Kidney (tissue), 14 donors: ENCODE measurements around the gene DLGAP4. TPM values are rescaled to one million over a fixed set of nuclear protein-coding genes. Genes with fewer than 3 reads are reported as not detected.
A peak's percentile ranks its signal among the peaks of the same experiment; 100 is the strongest.

Source experiments
- DNase-seq, 5 donors: peaks; one replicate each; pipeline ENCODE4 v3.0.0-alpha.2; 2013 to 2020
- FAIRE-seq: peaks from 2 replicates; lab custom pipeline; 2012; peaks lifted over from hg19 to GRCh38; lab: Jason Lieb, UNC
- H3K27ac ChIP-seq, 2 donors: one replicate each; pipeline ENCODE4 v1.7.0; 2013; ENCODE audit warnings: low read depth in 2 of 2, low read length in 2 of 2, inconsistent platforms in 1 of 2
- H3K27me3 ChIP-seq: one replicate; pipeline ENCODE4 v1.7.1; 2013; ENCODE audit warnings: low read length, inconsistent platforms; ENCODE audit not compliant: control insufficient read depth, insufficient read depth
- H3K36me3 ChIP-seq, 3 donors: one replicate each; pipeline versions ENCODE4 v1.7.0 to v1.7.1; 2013; ENCODE audit warnings: low read length in 3 of 3, control low read depth in 1 of 3, inconsistent platforms in 1 of 3; ENCODE audit not compliant: insufficient read depth in 3 of 3, control insufficient read depth in 2 of 3
- H3K4me1 ChIP-seq, 3 donors: one replicate each; pipeline versions ENCODE4 v1.7.0 to v1.7.1; 2013; ENCODE audit warnings: low read length in 3 of 3, inconsistent platforms in 1 of 3, low read depth in 1 of 3; ENCODE audit not compliant: control insufficient read depth in 2 of 3, insufficient read depth in 2 of 3
- H3K4me3 ChIP-seq, 3 donors: one replicate each; pipeline versions ENCODE4 v1.7.0 to v1.8.1; 2013; ENCODE audit warnings: low read length in 3 of 3, control low read depth in 1 of 3, inconsistent platforms in 1 of 3
- H3K9ac ChIP-seq, 3 donors: one replicate each; pipeline versions ENCODE4 v1.7.0 to v1.7.1; 2013; ENCODE audit warnings: low read length in 3 of 3, control low read depth in 1 of 3, inconsistent platforms in 1 of 3
- H3K9me3 ChIP-seq, 3 donors: one replicate each; pipeline versions ENCODE4 v1.7.0 to v1.7.1; 2013; ENCODE audit warnings: low read length in 3 of 3, control low read depth in 1 of 3, inconsistent platforms in 1 of 3; ENCODE audit not compliant: control insufficient read depth in 2 of 3, insufficient read depth in 1 of 3
- intact Hi-C: fragments of 100-400 bp; cut with DNase I; formaldehyde crosslinking; loops from one replicate; pipeline ENCODE4 v1.11.1; 2022
- polyA plus RNA-seq: library from polyadenylated mRNA; stranded (reverse); fragments of 350-450 nt; fragmentation: Illumina TruSeq; extraction: RNeasy Lipid Tissue Mini Kit (QIAGEN cat#74804); gene quantifications from one replicate; pipeline ENCODE4 v1.2.3, GENCODE V29; 2014; ENCODE audit warnings: low read depth, low replicate concordance; ENCODE audit not compliant: insufficient read depth
- total RNA-seq: library from RNA; stranded (reverse); fragmentation: NEBNext Ultra II Directional; extraction: Animal tissue kit (Norgen Biotek cat#: 25700); gene quantifications from one replicate; pipeline ENCODE4 v1.2.1, GENCODE V29; 2021
- TF ChIP-seq, protein P1 (sequence below): IDR thresholded peaks from 3 replicates; pipeline ENCODE4 v1.5.1; 2012; ENCODE audit warnings: mild to moderate bottlenecking, moderate library complexity, borderline replicate concordance; ENCODE audit not compliant: insufficient read depth; ENCODE audit errors: extremely low read depth
- donor health status: control.
- donor health status: control.
- donor health status: control.
- donor health status: control.
- donor health status: control.
- donor health status: DM: yes; HTN: yes; CAD: no.
- donor health status: Normal renal cell carcinoma (clear cell type).

DLGAP4 gene
- total and polyA plus RNA-seq, 2 donors from 2014 or later, result 19.6 to 62.4 TPM

DNA sequence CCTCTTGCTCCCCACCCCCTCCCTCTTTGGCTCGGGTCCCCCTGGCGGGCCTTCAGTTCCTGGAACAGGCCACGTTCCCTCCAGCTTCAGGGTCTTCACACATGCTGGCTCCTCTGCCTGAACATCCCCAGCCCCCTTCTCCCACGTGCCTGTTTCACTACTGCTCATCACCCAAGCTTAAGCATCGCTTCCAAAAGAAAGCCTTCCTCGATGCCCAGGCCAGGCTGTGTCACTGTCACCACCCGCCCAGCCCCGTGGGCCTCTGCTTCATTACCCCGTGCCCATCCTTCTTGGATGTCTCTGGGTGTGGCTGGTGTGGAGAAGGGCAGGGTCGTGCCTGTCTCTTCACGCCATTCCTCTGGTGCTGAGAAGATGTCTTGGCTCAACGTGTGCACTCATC lies 2.8 kb downstream of the DLGAP4 start:
- Histone ChIP-seq H3K27ac (no peak overlapping the region), H3K9me3 (no peaks in the 10 kb centered on the region), H3K4me1 (peaks cover 0 to 2% (median 0%) of the 10 kb centered on the region in 3 donors), H3K27me3 (peaks cover 15% of the 10 kb centered on the region), H3K4me3 (no peak overlapping the region), H3K36me3 (no peaks in the 10 kb centered on the region), H3K9ac (no peak overlapping the region)
- intact Hi-C loops, result no loop called here
- no peak for DNase-seq
- TF ChIP-seq, protein P1, sequence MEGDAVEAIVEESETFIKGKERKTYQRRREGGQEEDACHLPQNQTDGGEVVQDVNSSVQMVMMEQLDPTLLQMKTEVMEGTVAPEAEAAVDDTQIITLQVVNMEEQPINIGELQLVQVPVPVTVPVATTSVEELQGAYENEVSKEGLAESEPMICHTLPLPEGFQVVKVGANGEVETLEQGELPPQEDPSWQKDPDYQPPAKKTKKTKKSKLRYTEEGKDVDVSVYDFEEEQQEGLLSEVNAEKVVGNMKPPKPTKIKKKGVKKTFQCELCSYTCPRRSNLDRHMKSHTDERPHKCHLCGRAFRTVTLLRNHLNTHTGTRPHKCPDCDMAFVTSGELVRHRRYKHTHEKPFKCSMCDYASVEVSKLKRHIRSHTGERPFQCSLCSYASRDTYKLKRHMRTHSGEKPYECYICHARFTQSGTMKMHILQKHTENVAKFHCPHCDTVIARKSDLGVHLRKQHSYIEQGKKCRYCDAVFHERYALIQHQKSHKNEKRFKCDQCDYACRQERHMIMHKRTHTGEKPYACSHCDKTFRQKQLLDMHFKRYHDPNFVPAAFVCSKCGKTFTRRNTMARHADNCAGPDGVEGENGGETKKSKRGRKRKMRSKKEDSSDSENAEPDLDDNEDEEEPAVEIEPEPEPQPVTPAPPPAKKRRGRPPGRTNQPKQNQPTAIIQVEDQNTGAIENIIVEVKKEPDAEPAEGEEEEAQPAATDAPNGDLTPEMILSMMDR, result no peak
- no peak for FAIRE-seq

DNA sequence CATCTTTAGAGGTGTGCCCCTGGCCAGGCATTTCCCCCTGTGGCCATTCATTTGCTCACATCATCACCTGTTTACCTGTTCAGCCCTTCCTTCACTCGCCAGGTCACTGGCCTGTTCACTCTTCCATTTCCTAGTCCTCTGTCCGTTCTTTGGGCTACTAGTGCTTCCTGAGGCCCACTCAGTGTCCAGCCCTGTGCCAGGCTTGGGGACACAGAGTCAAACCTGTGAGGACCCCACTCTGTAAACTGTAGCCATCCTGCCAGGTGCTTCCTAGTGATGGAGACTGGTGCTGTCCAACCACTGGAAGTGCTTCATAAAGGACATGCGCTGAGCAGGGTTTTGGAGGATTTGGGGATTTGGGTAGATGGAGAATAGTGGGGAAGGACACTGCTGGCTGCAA lies 3.5 kb downstream of the DLGAP4 start:
- FAIRE-seq (no peak), DNase-seq (no peak)
- peaks cover 0 to 2% (median 0%) of the 10 kb centered on the region in 3 donors for H3K4me1 ChIP-seq
- intact Hi-C loops, result no loop called here
- TF ChIP-seq, protein P1, result no peak
- no peak overlapping the region for H3K27ac ChIP-seq
- no peaks in the 10 kb centered on the region for H3K9me3 ChIP-seq
- H3K4me3 ChIP-seq, result no peak overlapping the region
- no peak overlapping the region for H3K9ac ChIP-seq
- peaks cover 13% of the 10 kb centered on the region for H3K27me3 ChIP-seq
- no peaks in the 10 kb centered on the region for H3K36me3 ChIP-seq

DNA sequence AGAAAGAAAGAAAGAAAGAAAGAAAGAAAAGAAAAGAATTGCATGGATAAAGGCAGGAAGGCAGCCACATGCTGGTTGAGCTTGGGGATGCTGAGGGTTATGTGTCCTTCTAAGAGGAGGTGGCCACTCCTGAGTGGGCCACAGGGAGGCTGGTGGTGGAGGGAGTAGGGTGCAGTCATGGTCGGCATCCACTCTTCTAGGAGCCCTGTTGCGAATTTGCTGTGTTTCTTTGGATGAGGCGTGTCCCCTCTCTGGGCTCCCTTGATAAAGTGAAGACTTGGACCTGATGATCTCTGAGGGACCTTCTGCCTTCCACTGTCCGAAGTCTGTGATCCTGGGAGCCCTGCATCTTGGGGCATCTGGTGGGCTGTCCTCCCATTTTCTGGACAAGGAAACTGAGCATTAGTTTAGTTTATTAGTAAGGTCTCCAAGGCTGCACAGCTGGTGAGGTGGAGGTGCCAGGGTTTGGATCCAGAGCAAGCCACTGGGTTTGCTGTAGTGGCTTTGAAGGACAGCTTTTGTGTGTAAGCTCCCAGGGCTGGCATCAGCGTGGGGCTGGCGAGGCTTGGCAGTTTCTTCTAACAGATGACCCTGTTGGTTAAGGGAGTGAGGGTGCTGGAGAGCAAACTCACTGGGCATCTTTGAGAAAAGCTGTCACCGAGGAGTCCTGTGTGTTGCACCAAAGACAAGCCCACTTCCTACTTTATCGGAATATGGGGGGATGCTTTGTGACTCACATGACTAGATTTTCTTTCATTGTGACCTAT lies 4.3 kb downstream of the DLGAP4 start:
- Histone ChIP-seq H3K27ac (no peak overlapping the region), H3K4me1 (peaks cover 0 to 2% (median 0%) of the 10 kb centered on the region in 3 donors), H3K27me3 (peaks cover 6% of the 10 kb centered on the region), H3K9ac (no peak overlapping the region), H3K9me3 (peaks cover 0 to 2% (median 0%) of the 10 kb centered on the region in 3 donors), H3K36me3 (no peaks in the 10 kb centered on the region), H3K4me3 (no peak overlapping the region)
- intact Hi-C loops, result no loop called here
- FAIRE-seq, result no peak
- DNase-seq, result peak in 1 of 5 donors; percentile 29
- TF ChIP-seq, protein P1, result no peak
